Mesendoderm (in vitro differentiated cells): Measurements from ENCODE around the gene VPS37B.

ENCODE experiments used
- DNase-seq: peaks from one replicate; pipeline ENCODE4 v3.0.0; 2013
- H2AK5ac ChIP-seq: 2 replicates; pipeline ENCODE4 v1.6.1; 2013; ENCODE audit warnings: low read length, inconsistent platforms
- H2BK120ac ChIP-seq: 2 replicates; pipeline ENCODE4 v1.6.1; 2013; ENCODE audit warnings: low read depth, mild to moderate bottlenecking, low read length, moderate library complexity, mixed read lengths
- H2BK15ac ChIP-seq: replicated peaks from 2 replicates; pipeline ENCODE4 v1.6.1; 2013; ENCODE audit warnings: low read depth, mild to moderate bottlenecking, moderate library complexity
- H2BK5ac ChIP-seq: 2 replicates; pipeline ENCODE4 v1.6.1; 2013; ENCODE audit warnings: low read length, inconsistent platforms
- H3K18ac ChIP-seq: 2 replicates; pipeline ENCODE4 v1.6.1; 2013; ENCODE audit warnings: mild to moderate bottlenecking, low read length, mixed read lengths
- H3K23ac ChIP-seq: one replicate; pipeline ENCODE4 v1.6.1; 2013; ENCODE audit warnings: low read length
- H3K27ac ChIP-seq: 2 replicates; pipeline ENCODE4 v1.5.1; 2013; ENCODE audit warnings: low read depth, mild to moderate bottlenecking, inconsistent platforms, low read length, moderate library complexity
- H3K27me3 ChIP-seq: 2 replicates; pipeline ENCODE4 v1.6.1; 2013; ENCODE audit warnings: low read length, control low read depth, mild to moderate bottlenecking, inconsistent platforms; ENCODE audit not compliant: insufficient read depth, poor library complexity
- H3K36me3 ChIP-seq: 2 replicates; pipeline ENCODE4 v1.6.1; 2013; ENCODE audit warnings: low read length, inconsistent platforms; ENCODE audit not compliant: control insufficient read depth, insufficient read depth
- H3K4ac ChIP-seq: one replicate; pipeline ENCODE4 v1.6.1; 2013; ENCODE audit warnings: low read depth, mild to moderate bottlenecking, low read length, moderate library complexity
- H3K4me1 ChIP-seq: 2 replicates; pipeline ENCODE4 v1.6.1; 2013; ENCODE audit warnings: low read depth, low read length, inconsistent platforms; ENCODE audit not compliant: control insufficient read depth
- H3K4me2 ChIP-seq: 2 replicates; pipeline ENCODE4 v1.6.1; 2013; ENCODE audit warnings: low read length
- H3K4me3 ChIP-seq: 2 replicates; pipeline ENCODE4 v1.5.1; 2013; ENCODE audit warnings: mild to moderate bottlenecking, low read length
- H3K56ac ChIP-seq: one replicate; pipeline ENCODE4 v1.6.1; 2013; ENCODE audit warnings: low read length
- H3K79me1 ChIP-seq: 2 replicates; pipeline ENCODE4 v1.6.1; 2013; ENCODE audit warnings: low read length, inconsistent platforms
- H3K79me2 ChIP-seq: 2 replicates; pipeline ENCODE4 v1.6.1; 2013; ENCODE audit warnings: mild to moderate bottlenecking, low read length; ENCODE audit not compliant: control insufficient read depth, insufficient read depth
- H3K9ac ChIP-seq: 2 replicates; pipeline ENCODE4 v1.6.1; 2013; ENCODE audit warnings: low read length, inconsistent platforms
- H4K5ac ChIP-seq: one replicate; pipeline ENCODE4 v1.6.1; 2013; ENCODE audit warnings: low read length
- H4K8ac ChIP-seq: one replicate; pipeline ENCODE4 v1.6.1; 2013; ENCODE audit warnings: low read depth, mild to moderate bottlenecking, control low read depth, low read length, moderate library complexity
- WGBS: extraction: QIAGEN DNeasy Blood & Tissue Kit; methylation state at CpG from one replicate; pipeline ENCODE4 v1.1.7; 2013; ENCODE audit warnings: low lambda C conversion rate, missing lambda C conversion rate; ENCODE audit not compliant: insufficient coverage; ENCODE audit errors: extremely low coverage; 5-methylcytosine and 5-hydroxymethylcytosine counted together

Gene VPS37B

DNA sequence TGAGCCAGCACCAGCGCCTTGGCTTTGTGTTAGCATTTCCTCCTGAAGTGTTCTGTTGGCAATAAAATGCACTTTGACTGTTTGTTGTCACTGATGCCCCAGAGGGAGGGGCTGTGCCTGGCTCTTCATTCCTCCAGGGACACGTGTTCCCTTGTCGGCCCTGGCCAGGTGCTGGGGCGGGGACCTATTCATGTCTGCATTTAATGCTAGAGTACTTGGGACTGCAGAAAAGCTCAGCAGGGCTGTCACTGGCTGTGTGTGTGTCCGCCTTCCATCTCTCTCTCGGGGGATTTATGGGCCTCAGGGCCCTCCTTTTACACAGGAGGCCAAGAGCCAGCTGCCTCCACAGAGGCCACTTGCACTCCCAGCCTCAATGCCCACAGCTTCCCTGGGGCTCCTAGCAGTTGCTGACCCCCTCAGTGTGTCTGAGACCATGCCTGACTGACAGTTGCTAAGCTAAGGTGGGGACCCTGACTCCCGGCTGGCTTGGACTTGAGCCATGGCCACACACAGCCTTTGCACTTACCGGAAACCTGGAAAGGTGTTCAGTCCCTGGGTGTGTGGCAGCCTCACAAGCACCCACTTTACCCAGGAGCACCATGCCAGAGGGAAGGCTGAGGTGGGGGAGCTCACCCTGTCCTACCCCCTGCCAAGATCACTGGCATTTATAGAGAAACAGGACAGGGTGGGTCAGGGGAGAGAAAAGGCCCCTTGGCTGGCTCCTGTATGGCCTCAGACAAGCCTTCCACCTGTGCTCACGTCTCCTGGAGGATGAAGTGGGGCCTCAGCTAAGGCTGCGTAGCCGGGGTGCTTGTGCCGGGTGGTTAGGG, 32.8 kb downstream of the VPS37B start:
- H3K27me3 ChIP-seq, result no peaks in the 10 kb centered on the region
- H3K27ac ChIP-seq, result no peak overlapping the region
- no peaks in the 10 kb centered on the region for H3K79me1 ChIP-seq
- no peak overlapping the region for H3K23ac ChIP-seq
- H3K36me3 ChIP-seq, result no peaks in the 10 kb centered on the region
- H2BK15ac ChIP-seq, result no peak overlapping the region
- DNase-seq, result no peak
- no peaks in the 10 kb centered on the region for H3K79me2 ChIP-seq
- H4K5ac ChIP-seq, result no peak overlapping the region
- no CpG with 5 or more reads among the region's 12 CpGs for WGBS
- H3K9ac ChIP-seq, result no peak overlapping the region
- H3K56ac ChIP-seq, result no peak overlapping the region
- H2AK5ac ChIP-seq, result no peak overlapping the region
- H3K4ac ChIP-seq, result no peak overlapping the region
- H3K18ac ChIP-seq, result no peak overlapping the region
- no peak overlapping the region for H3K4me2 ChIP-seq
- no peak overlapping the region for H2BK5ac ChIP-seq
- H4K8ac ChIP-seq, result no peak overlapping the region
- no peak overlapping the region for H3K4me3 ChIP-seq
- no peak overlapping the region for H2BK120ac ChIP-seq
- H3K4me1 ChIP-seq, result no peaks in the 10 kb centered on the region

DNA sequence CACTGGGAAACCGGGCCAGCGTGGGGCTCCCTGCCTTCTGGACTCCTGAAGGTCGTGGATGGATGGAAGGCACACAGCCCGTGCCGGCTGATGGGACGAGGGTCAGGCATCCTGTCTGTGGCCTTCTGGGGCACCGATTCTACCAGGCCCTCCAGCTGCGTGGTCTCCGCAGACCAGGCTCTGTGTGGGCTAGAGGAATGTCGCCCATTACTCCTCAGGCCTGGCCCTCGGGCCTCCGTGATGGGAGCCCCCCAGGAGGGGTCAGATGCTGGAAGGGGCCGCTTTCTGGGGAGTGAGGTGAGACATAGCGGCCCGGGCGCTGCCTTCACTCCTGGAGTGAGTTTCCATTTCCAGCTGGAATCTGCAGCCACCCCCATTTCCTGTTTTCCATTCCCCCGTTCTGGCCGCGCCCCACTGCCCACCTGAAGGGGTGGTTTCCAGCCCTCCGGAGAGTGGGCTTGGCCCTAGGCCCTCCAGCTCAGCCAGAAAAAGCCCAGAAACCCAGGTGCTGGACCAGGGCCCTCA, 33.8 kb downstream of the VPS37B start:
- Histone ChIP-seq H2BK5ac (no peak overlapping the region), H3K18ac (no peak overlapping the region), H3K27ac (no peak overlapping the region), H3K4me2 (no peak overlapping the region), H4K8ac (no peak overlapping the region), H3K36me3 (no peaks in the 10 kb centered on the region), H3K79me2 (no peaks in the 10 kb centered on the region), H3K27me3 (no peaks in the 10 kb centered on the region), H3K4me3 (no peak overlapping the region), H3K79me1 (no peaks in the 10 kb centered on the region), H2BK15ac (no peak overlapping the region), H3K56ac (no peak overlapping the region), H3K9ac (no peak overlapping the region), H2BK120ac (no peak overlapping the region), H3K4me1 (no peaks in the 10 kb centered on the region), H2AK5ac (no peak overlapping the region), H3K4ac (no peak overlapping the region), H3K23ac (no peak overlapping the region), H4K5ac (no peak overlapping the region)
- no peak for DNase-seq
- WGBS, result no CpG with 5 or more reads among the region's 20 CpGs

DNA sequence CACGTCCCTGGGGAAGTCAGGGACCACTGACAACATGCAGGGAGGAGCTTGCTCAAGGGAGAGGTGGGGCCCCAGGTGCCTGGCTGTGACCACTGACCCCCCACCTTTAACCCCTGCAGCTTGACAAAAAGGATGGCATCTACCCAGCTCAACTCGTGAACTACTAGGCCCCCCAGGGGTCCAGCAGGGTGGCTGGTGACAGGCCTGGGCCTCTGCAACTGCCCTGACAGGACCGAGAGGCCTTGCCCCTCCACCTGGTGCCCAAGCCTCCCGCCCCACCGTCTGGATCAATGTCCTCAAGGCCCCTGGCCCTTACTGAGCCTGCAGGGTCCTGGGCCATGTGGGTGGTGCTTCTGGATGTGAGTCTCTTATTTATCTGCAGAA, 34.3 kb downstream of the VPS37B start:
- DNase-seq, result no peak
- no peaks in the 10 kb centered on the region for H3K36me3 ChIP-seq

DNA sequence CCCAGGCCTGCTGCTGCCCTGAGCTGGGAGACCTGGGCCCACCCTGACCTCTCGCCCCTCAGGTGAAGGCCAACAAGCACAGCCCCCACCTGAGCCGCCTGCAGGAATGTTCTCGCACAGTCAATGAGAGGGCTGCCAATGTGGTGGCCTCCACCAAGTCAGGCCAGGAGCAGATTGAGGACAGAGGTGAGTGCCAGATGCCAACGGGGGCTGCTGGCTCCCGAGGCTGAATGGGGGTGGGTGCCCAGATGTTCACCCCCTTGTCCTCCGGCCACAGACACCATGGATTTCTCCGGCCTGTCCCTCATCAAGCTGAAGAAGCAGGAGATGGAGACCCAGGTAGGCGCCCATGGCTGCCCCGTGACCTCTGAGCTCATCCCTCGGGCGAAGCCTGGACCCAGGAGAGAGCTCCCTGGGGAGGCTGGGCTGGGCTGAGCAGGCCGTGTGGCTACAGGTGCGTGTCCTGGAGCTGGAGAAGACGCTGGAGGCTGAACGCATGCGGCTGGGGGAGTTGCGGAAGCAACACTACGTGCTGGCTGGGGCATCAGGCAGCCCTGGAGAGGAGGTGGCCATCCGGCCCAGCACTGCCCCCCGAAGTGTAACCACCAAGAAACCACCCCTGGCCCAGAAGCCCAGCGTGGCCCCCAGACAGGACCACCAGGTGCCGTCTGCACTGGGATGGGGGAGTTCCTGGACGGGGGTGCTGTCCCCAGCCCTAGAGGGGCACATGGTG, 34.9 kb downstream of the VPS37B start:
- no peaks in the 10 kb centered on the region for H3K79me2 ChIP-seq
- H3K27me3 ChIP-seq, result no peaks in the 10 kb centered on the region
- no CpG with 5 or more reads among the region's 23 CpGs for WGBS
- no peak overlapping the region for H3K9ac ChIP-seq
- no peaks in the 10 kb centered on the region for H3K36me3 ChIP-seq
- H3K23ac ChIP-seq, result no peak overlapping the region
- no peak overlapping the region for H3K27ac ChIP-seq
- H3K4me3 ChIP-seq, result no peak overlapping the region
- no peak overlapping the region for H3K4me2 ChIP-seq
- DNase-seq, result no peak
- no peak overlapping the region for H2BK5ac ChIP-seq
- H2BK120ac ChIP-seq, result no peak overlapping the region
- H2BK15ac ChIP-seq, result no peak overlapping the region
- H4K8ac ChIP-seq, result no peak overlapping the region
- H2AK5ac ChIP-seq, result no peak overlapping the region
- H4K5ac ChIP-seq, result no peak overlapping the region
- no peak overlapping the region for H3K18ac ChIP-seq
- no peaks in the 10 kb centered on the region for H3K4me1 ChIP-seq
- no peak overlapping the region for H3K56ac ChIP-seq
- H3K79me1 ChIP-seq, result no peaks in the 10 kb centered on the region
- H3K4ac ChIP-seq, result no peak overlapping the region

More for the DNA sequence above, 34.3 kb downstream of the VPS37B start:
- H2BK15ac ChIP-seq, result no peak overlapping the region
- H4K5ac ChIP-seq, result no peak overlapping the region
- no peaks in the 10 kb centered on the region for H3K27me3 ChIP-seq
- H2AK5ac ChIP-seq, result no peak overlapping the region
- no peak overlapping the region for H3K4ac ChIP-seq
- H2BK5ac ChIP-seq, result no peak overlapping the region
- no peaks in the 10 kb centered on the region for H3K4me1 ChIP-seq
- WGBS, result no CpG with 5 or more reads among the region's 5 CpGs
- H3K23ac ChIP-seq, result no peak overlapping the region
- no peaks in the 10 kb centered on the region for H3K79me2 ChIP-seq
- no peak overlapping the region for H2BK120ac ChIP-seq
- no peaks in the 10 kb centered on the region for H3K79me1 ChIP-seq
- H3K56ac ChIP-seq, result no peak overlapping the region
- no peak overlapping the region for H3K18ac ChIP-seq
- no peak overlapping the region for H3K4me2 ChIP-seq
- no peak overlapping the region for H4K8ac ChIP-seq
- H3K27ac ChIP-seq, result no peak overlapping the region
- H3K4me3 ChIP-seq, result no peak overlapping the region
- H3K9ac ChIP-seq, result no peak overlapping the region

DNA sequence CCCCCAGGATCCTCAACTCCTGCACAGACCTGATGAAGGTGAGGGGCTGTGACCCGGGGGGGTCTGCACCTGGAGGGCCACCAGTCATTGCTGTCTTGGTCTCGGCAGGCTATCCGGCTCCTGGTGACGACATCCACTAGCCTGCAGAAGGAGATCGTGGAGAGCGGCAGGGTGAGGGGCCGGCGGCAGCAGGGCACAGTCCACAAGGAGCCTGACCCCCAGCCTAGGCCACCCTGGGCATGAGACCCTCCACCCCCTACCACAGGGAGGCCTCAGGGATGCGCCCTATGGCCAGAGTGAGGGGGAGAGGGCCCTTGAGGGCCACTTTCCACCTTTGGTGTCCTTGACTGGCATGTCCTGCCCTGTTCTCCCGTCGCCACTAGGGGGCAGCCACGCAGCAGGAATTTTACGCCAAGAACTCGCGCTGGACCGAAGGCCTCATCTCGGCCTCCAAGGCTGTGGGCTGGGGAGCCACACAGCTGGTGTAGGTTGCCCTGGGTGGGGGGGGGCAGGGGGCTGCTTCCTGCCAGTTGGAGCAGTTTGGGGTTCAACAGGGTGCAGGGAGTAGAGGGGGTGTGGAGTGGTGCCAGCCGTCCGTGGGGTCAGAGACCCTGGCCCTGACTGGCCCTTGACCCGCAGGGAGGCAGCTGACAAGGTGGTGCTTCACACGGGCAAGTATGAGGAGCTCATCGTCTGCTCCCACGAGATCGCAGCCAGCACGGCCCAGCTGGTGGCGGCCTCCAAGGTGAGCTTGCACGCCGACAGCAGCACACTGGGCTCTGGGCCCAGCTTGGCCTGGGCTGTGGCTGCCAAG, 35.7 kb downstream of the VPS37B start:
- Histone ChIP-seq H3K79me2 (no peaks in the 10 kb centered on the region), H3K36me3 (no peaks in the 10 kb centered on the region), H2BK15ac (no peak overlapping the region), H2BK120ac (no peak overlapping the region), H3K27me3 (no peaks in the 10 kb centered on the region), H3K18ac (no peak overlapping the region), H2BK5ac (no peak overlapping the region), H4K5ac (no peak overlapping the region), H3K23ac (no peak overlapping the region), H3K4me1 (no peaks in the 10 kb centered on the region), H3K56ac (no peak overlapping the region), H3K9ac (no peak overlapping the region), H3K27ac (no peak overlapping the region), H3K4me3 (no peak overlapping the region), H3K4me2 (no peak overlapping the region), H2AK5ac (no peak overlapping the region), H3K4ac (no peak overlapping the region), H3K79me1 (no peaks in the 10 kb centered on the region), H4K8ac (no peak overlapping the region)
- peak; percentile 74 for DNase-seq
- WGBS, result no CpG with 5 or more reads among the region's 28 CpGs
